ENCODE measurements around the gene ATP2B3. TPM values are rescaled to one million over a fixed set of nuclear protein-coding genes. Genes with fewer than 3 reads are reported as not detected.

ATP2B3 gene
- polyA plus RNA-seq, 1 experiment: 0.02 TPM

- ChIA-PET POLR2A (no interaction called here), CTCF (no interaction called here)
- H3K4me3 ChIP-seq (ENCODE audit: low read depth, low read length): no peak overlapping the region
- TF ChIP-seq, protein P1, sequence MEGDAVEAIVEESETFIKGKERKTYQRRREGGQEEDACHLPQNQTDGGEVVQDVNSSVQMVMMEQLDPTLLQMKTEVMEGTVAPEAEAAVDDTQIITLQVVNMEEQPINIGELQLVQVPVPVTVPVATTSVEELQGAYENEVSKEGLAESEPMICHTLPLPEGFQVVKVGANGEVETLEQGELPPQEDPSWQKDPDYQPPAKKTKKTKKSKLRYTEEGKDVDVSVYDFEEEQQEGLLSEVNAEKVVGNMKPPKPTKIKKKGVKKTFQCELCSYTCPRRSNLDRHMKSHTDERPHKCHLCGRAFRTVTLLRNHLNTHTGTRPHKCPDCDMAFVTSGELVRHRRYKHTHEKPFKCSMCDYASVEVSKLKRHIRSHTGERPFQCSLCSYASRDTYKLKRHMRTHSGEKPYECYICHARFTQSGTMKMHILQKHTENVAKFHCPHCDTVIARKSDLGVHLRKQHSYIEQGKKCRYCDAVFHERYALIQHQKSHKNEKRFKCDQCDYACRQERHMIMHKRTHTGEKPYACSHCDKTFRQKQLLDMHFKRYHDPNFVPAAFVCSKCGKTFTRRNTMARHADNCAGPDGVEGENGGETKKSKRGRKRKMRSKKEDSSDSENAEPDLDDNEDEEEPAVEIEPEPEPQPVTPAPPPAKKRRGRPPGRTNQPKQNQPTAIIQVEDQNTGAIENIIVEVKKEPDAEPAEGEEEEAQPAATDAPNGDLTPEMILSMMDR (IDR thresholded peaks at IDR 0.05; ENCODE audit: insufficient read depth, low read depth, low read length): no peak
- DNase-seq (ENCODE audit: low read depth): no peak
- no peaks in the 10 kb centered on the region for H3K27me3 ChIP-seq (ENCODE audit: control insufficient read depth, insufficient read depth, low read length)
- H3K36me3 ChIP-seq (ENCODE audit: control insufficient read depth, insufficient read depth, low read length): peaks cover 10% of the 10 kb centered on the region
Observed at GRCh38 chrX:153595387-153595786, 77.9 kb downstream of the ATP2B3 start.

- TF ChIP-seq, protein P1 (IDR thresholded peaks at IDR 0.05; ENCODE audit: insufficient read depth, low read depth, low read length): no peak
- H3K27me3 ChIP-seq (ENCODE audit: control insufficient read depth, insufficient read depth, low read length): no peaks in the 10 kb centered on the region
Observed at GRCh38 chrX:153595859-153596857, 78.7 kb downstream of the ATP2B3 start.

DNA sequence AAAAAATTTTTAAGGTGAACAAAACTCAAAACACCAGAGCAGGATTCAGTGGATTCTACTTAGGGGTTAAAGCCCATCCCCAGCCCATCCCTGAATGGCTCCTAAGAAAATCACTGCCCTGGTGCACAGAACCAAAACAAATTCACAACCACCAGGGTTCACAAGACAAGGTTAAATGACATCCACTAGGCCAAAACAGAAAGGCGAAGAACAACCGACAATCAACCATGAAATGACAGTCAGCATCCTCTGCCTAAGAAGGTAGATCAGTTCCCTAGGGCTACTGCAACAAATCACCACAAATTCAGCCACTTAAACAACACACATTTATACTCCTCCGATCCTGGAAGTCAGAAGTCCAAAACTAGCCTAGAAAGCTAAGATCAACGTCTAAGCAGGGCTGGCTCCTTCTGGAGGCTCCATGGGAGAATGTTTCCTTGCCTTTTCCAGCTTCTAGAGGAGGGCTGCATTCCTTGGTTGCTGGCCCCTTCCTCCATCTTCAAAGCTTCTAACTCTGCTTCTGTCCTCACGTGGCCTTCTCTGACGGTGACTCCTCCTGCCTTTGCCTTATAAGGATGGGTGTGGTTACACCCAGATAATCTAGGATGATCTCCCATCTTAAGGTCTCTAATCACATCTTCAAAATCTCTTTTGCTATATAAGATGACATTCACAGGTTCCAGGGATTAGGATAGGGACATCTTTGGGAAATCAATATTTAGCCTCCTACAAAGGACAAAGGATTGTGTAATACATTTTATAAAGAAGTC, 79.7 kb downstream of the ATP2B3 start:
- peaks cover 6% of the 10 kb centered on the region for H3K36me3 ChIP-seq (ENCODE audit: control insufficient read depth, insufficient read depth, low read length)
- POLR2A ChIA-PET: interaction anchor here (0.6 kb wide), 1 partner anchor 221 kb away, joined by 12 read pairs; no protein-coding TSS in a partner anchor
- no peak for DNase-seq (ENCODE audit: low read depth)

More at GRCh38 chrX:153595859-153596857, 78.7 kb downstream of the ATP2B3 start:
- Histone ChIP-seq H3K4me3 (ENCODE audit: low read depth, low read length) (no peak overlapping the region), H3K36me3 (ENCODE audit: control insufficient read depth, insufficient read depth, low read length) (peaks cover 6% of the 10 kb centered on the region)
- POLR2A ChIA-PET: no interaction called here
- no peak for DNase-seq (ENCODE audit: low read depth)
- CTCF ChIA-PET: interaction anchor here (2.1 kb wide), 1 partner anchor 57 kb away, joined by 4 read pairs; no protein-coding TSS in a partner anchor

DNA sequence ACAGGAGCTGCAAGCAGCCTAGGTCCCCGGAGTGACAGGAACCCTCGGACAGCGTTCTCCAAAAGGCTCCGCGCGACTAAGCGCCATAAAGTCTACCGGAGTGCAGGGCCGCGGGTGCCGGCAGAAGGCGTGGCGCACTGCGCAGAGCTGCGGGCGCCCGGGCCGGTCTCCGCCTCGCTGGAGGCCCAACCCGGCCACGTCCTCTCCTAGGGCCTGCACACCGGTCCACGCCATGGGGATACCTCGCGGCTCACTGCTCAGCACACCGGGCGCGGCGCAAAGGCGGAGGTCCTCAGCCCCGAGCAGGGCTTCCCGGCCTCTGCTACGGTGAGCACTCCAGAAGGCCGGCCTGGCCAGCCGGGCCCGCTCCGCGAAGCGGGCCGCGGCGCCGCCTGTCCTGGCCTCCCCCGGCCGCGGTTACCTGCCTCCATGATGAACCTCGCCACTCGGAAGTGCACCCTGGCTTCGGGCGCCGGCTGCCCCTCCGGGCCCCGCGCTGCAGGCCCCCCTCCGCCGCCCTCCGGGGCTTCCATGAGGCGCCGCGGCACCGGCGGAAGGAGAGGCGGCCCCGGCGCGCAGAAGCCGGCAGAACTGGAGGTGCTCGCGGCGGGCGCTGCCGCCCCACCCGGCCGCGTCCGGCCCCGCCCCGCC, 81.2 kb downstream of the ATP2B3 start, which contains the start of gene CCNQ:
Gene CCNQ, minus strand, starts transcription at position 599 of the 651 bp plus-strand sequence. Its CDS starts 66 bp downstream, at position 533.
- ChIA-PET POLR2A (no interaction called here), CTCF (interaction anchor here (1.7 to 2.1 kb wide), 2 partner anchors 15 to 60 kb away, joined by 3 to 4 read pairs; no protein-coding TSS in a partner anchor)
- H3K27me3 ChIP-seq (ENCODE audit: control insufficient read depth, insufficient read depth, low read length): no peaks in the 10 kb centered on the region
- H3K4me3 ChIP-seq (ENCODE audit: low read depth, low read length): peak within 1 kb of the TSS; percentile 69
- peaks cover 3% of the 10 kb centered on the region; the same call in 1 of the 2 replicates for H3K36me3 ChIP-seq (ENCODE audit: control insufficient read depth, insufficient read depth, low read length)
- TF ChIP-seq, protein P1 (IDR thresholded peaks at IDR 0.05; ENCODE audit: insufficient read depth, low read depth, low read length): no peak
- no peak for DNase-seq (ENCODE audit: low read depth)

More for the DNA sequence above, 79.7 kb downstream of the ATP2B3 start:
- no peaks in the 10 kb centered on the region for H3K27me3 ChIP-seq (ENCODE audit: control insufficient read depth, insufficient read depth, low read length)
- CTCF ChIA-PET: interaction anchor here (2.1 kb wide), 1 partner anchor 58 kb away, joined by 4 read pairs; no protein-coding TSS in a partner anchor
- TF ChIP-seq, protein P1 (IDR thresholded peaks at IDR 0.05; ENCODE audit: insufficient read depth, low read depth, low read length): no peak
- H3K4me3 ChIP-seq (ENCODE audit: low read depth, low read length): no peak overlapping the region
